NCI-H2081 (cell line): ENCODE data around the gene ZCCHC24.

Experiments used
- DNase-seq, 2 experiments: peaks; one replicate each; lab custom pipeline; 2025; lab: John Stamatoyannopoulos, UW

Gene ZCCHC24

GRCh38 chr10:79384773-79385391 is 60.5 kb downstream of the ZCCHC24 start:
- no peak for DNase-seq

- DNase-seq, result no peak
Measured at GRCh38 chr10:79383974-79384606, 61.3 kb downstream of the ZCCHC24 start.

- DNase-seq, result no peak
Measured at GRCh38 chr10:79382491-79382941, 62.9 kb downstream of the ZCCHC24 start.

- no peak for DNase-seq
Measured at GRCh38 chr10:79381804-79382221, 63.6 kb downstream of the ZCCHC24 start.

- DNase-seq, result no peak
Measured at GRCh38 chr10:79380946-79381721, 64.3 kb downstream of the ZCCHC24 start.

DNA sequence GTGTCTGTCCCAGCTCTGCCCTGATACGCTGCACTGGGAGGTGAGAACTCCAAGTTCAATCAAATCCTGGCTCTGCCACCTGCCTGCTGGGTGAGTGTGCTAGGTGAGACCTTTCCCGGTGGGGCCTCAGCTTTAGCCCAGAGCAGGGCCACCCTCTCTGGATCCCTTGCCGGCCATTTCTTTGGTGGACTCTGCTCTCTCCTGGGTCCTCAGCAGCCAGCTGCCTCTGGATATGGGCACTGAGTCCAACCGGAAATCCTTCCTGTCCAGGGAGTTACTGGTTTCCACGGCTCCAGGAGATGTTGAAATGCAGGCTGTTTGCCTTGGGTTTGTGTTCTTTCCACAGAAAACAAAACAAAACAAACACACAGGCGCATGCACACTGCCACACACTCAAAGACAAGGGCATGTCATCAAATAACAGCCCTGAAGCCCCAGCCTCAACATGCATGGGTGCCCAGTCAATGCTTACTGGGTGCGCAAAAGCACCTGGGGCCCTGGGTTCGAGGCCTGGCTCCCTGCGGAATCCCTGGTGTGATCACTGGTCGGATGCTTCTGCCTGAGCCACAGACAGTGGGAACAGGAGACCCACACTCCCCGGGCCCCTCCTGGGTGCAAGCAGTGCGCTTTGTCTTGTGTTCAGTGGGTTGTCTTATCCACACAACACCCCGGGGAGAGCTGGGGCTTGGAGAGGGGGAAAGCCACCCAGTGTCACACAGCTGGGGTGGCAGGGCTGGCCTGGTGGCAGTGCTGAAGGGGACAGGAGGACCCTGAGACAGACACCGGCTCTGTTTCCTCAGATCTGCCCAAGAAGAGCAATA is 65.1 kb downstream of the ZCCHC24 start:
- peak in 1 of 2 experiments; percentile 10 for DNase-seq

GRCh38 chr10:79379512-79380124 is 65.8 kb downstream of the ZCCHC24 start:
- DNase-seq, result no peak

DNA sequence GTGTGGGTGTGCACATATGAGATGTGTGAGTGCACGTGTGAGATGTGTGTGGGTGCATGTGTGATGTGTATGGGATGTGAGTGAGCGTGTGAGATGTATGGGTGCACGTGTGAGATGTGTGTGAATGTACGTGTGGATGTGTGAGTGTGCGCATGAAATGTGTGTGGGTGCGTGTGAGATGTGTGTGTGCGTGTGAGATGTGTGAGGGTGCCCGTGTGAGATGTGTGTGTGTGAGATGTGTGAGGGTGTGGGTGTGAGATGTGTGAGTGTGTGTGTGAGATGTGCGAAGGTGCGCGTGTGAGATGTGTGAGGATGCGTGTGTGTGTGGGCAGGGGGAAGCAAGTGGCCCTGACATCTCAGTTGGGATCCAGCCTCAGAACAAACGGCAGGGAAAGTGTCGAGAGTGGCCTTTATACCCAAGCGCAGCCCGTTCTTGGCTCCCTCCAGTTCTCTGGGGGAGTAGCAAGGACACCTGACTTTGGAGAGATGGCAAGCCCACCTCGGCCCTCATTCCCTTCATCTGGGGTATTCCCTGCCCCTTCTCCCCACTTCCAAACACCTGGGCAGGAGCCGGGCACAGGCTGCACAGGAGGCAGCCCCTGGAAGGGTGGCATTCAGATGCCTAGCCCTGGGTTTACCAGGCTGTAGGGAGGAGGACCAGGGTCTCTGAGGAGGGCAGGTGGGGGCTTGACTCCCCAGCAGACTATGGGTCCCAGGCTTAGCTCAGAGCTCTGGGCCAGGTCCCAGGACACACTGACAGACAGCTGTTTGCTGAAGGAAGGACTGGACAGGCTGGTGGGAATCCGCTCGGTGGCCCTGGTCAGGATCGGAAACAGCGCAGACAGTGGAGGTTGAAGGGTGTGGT is 66.5 kb downstream of the ZCCHC24 start:
- DNase-seq, result no peak

DNA sequence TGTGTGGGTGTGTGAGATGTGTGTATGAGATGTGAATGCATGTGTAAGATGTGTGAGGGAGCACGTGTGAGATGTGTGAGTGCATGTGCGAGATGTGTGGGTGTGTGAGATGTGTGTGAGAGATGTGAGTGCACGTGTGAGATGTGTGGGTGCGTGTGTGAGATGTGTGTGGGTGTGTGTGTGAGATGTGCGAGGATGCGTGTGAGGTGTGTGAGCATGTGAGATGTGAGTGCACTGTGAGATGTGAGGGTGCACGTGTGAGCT is 67.1 kb downstream of the ZCCHC24 start:
- DNase-seq, result no peak

GRCh38 chr10:79377557-79378382 is 67.7 kb downstream of the ZCCHC24 start:
- DNase-seq, result no peak

DNA sequence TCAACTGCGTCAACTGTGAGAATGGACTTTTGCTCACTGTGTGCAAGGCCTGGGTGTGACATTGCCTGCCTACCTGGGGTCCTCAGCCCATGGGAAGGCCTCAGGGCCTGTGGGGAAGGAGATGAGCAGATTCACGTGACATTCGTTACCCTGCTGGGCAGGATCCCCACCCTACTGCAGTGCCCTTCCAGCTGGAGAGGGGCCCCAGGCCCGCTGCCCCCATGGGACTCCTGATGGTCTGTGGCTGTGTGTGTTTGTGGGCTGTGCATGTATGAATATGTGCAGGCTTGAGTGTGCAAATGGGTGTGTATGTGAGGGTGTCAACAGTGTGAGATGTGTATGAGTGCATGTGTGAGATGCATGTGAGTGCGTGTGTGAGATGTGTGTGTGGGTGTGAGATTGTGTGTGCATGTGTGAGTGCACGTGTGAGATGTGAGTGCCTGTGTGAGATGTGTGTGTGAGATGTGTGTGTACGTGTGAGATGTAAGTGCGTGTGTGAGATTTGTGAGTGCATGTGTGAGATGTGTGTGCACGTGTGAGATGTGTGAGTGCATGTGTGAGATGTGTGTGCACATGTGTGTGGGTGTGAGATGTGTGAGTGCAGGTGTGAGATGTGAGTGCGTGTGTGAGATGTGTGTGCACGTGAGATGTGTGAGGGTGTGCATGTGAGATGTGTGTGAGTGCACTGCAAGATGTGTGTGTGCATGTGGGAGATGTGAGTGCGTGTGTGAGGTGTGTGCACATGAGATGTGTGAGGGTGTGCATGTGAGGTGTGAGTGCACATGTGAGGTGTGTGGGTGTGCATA is 68.5 kb downstream of the ZCCHC24 start:
- DNase-seq, result no peak

DNA sequence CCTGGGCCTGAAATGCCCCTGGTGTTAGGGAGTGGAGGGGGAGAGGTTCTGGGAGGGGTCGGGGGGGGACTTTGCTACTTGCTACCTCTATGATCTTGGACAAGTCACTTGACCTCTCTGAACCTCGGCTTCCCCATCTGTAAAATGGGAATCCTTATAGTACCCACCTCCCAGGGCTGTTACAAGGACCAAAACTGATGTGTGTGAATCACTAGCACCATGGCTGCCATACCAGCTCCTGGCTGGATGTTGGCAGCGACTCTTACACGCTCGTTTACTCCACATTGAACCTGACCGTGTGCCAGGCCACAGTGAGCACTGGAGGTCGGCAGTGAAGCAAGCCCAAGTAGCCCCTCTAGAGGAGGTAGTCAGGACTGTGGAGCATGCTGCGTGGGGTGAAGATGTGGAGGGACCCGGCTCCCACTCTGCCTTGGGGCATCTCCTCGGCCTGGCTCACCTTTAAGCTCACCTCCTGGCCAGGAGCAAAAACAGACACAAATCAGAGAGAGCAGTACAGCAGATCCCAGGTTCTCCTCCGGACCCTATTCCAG is 69.3 kb downstream of the ZCCHC24 start:
- DNase-seq, result no peak

- no peak for DNase-seq
Measured at GRCh38 chr10:79375321-79376077, 69.9 kb downstream of the ZCCHC24 start.

DNA sequence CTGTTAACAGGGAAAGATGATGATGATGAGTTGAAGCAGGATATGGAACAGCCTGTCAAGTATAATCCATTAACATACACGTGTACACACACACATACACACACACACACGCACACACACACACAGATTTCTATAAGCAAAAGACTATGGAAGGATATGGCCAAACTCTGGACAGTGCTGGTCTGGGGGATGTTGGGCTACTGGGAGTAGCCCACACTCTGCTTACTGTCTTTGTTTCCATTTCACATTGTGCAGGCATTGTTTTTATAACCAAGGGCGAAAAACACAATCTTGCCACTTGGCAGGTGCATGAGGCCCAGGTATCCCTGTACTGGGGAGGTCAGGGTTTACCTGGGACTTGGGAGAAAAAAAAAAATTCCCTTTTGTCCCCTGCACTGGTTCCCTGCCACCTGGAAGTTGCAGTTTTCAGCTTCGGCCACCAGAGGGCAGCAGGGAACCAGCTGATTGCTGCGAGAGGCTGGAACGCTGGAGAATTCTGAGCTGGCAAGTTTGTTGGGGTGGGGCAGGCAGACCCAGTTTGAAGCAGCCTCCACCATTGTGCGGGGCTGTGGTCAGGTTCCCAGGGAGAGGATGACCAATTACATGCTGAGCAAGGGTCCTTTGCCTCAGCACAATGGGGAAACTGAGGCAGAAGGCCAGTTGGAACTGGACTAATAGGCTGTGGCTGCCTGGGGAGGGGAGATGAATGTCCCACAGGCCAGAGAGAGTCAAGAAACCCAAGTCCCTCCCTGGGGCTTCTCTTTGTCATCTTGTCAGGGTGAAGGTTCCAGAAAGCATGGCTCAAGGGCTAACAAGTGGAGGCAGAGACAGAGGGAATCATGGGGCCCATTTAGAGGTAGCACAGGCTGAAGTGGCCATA is 70.9 kb downstream of the ZCCHC24 start:
- peak; percentile 41 to 48 for DNase-seq

- DNase-seq, result no peak
Measured at GRCh38 chr10:79372871-79373270, 72.6 kb downstream of the ZCCHC24 start.

GRCh38 chr10:79367426-79368189 is 77.8 kb downstream of the ZCCHC24 start:
- no peak for DNase-seq
